HG03469 (cell line): ENCODE measurements around the gene MSI2.

ENCODE experiments used
- ATAC-seq: cut with Tn5 transposase; IDR thresholded peaks from one replicate; pipeline ENCODE4 v1.9.1; 2021; ENCODE audit warnings: mild to moderate bottlenecking, moderate library complexity, moderate number of reproducible peaks; ENCODE audit not compliant: unreplicated experiment

MSI2 gene

GRCh38 chr17:57582881-57583756 lies 326.8 kb downstream of the MSI2 start:
- ATAC-seq = no peak

- ATAC-seq = no peak
Measured at GRCh38 chr17:57584050-57584551, 327.8 kb downstream of the MSI2 start.

- ATAC-seq = no peak
Measured at GRCh38 chr17:57585341-57586195, 329.2 kb downstream of the MSI2 start.

- no peak for ATAC-seq
Measured at GRCh38 chr17:57586196-57586740, 329.9 kb downstream of the MSI2 start.

- no peak for ATAC-seq
Measured at GRCh38 chr17:57586742-57587141, 330.4 kb downstream of the MSI2 start.

GRCh38 chr17:57587193-57587969 lies 331.1 kb downstream of the MSI2 start:
- ATAC-seq = no peak

- no peak for ATAC-seq
Measured at GRCh38 chr17:57588086-57588485, 331.8 kb downstream of the MSI2 start.

GRCh38 chr17:57589151-57590034 lies 333.1 kb downstream of the MSI2 start:
- no peak for ATAC-seq

GRCh38 chr17:57593739-57594462 lies 337.6 kb downstream of the MSI2 start:
- no peak for ATAC-seq

- ATAC-seq = no peak
Measured at GRCh38 chr17:57594767-57595166, 338.4 kb downstream of the MSI2 start.

GRCh38 chr17:57595426-57595825 lies 339.1 kb downstream of the MSI2 start:
- ATAC-seq = no peak

- no peak for ATAC-seq
Measured at GRCh38 chr17:57595947-57596695, 339.8 kb downstream of the MSI2 start.

GRCh38 chr17:57597101-57597500 lies 340.8 kb downstream of the MSI2 start:
- ATAC-seq = no peak

GRCh38 chr17:57597531-57598453 lies 341.5 kb downstream of the MSI2 start:
- no peak for ATAC-seq

- ATAC-seq = no peak
Measured at GRCh38 chr17:57599271-57600045, 343.1 kb downstream of the MSI2 start.

- no peak for ATAC-seq
Measured at GRCh38 chr17:57600074-57600473, 343.8 kb downstream of the MSI2 start.
